Measurements from ENCODE around the gene MYOZ1.
"Not testable (repeated sequence)": the region's sequence is repeated elsewhere in the genome, so short reads cannot be mapped to it uniquely, and the experiment has no call there.

MYOZ1 gene

GRCh38 chr10:73641328-73642060 is at the start of gene MYOZ1:
Gene MYOZ1 (minus strand): TSS chr10:73641474. CDS start chr10:73640017, 1,457 bp downstream.
- DNase-seq: no peak

- DNase-seq: not testable (repeated sequence)
These were observed 49.5 kb upstream of the MYOZ1 start for GRCh38 chr10:73690755-73691154.

GRCh38 chr10:73689596-73689995 is 48.3 kb upstream of the MYOZ1 start:
- DNase-seq: not testable (repeated sequence)

GRCh38 chr10:73687641-73688040 is 46.4 kb upstream of the MYOZ1 start:
- not testable (repeated sequence) for DNase-seq

- DNase-seq: not testable (repeated sequence)
These were observed 33.3 kb upstream of the MYOZ1 start for GRCh38 chr10:73674546-73674945.

GRCh38 chr10:73668378-73668777 is 27.1 kb upstream of the MYOZ1 start:
- not testable (repeated sequence) for DNase-seq

- DNase-seq: not testable (repeated sequence)
These were observed 25.0 kb upstream of the MYOZ1 start for GRCh38 chr10:73666153-73666809.

GRCh38 chr10:73665581-73665980 is 24.3 kb upstream of the MYOZ1 start:
- DNase-seq: not testable (repeated sequence)

- DNase-seq: not testable (repeated sequence)
These were observed 23.1 kb upstream of the MYOZ1 start for GRCh38 chr10:73664156-73665040.

GRCh38 chr10:73663621-73664020 is 22.3 kb upstream of the MYOZ1 start:
- not testable (repeated sequence) for DNase-seq

- DNase-seq: not testable (repeated sequence)
These were observed 21.4 kb upstream of the MYOZ1 start for GRCh38 chr10:73662705-73663104.

- no peak for DNase-seq
These were observed 14.7 kb upstream of the MYOZ1 start, which contains the start of gene SYNPO2L for GRCh38 chr10:73655990-73656298. Gene SYNPO2L (minus strand): TSS chr10:73656029. CDS start chr10:73655922, 107 bp downstream.

GRCh38 chr10:73655257-73655989 is 14.1 kb upstream of the MYOZ1 start:
- no peak for DNase-seq

- DNase-seq: no peak
These were observed 12.4 kb upstream of the MYOZ1 start for GRCh38 chr10:73653701-73654100.

- DNase-seq: no peak
These were observed 11.9 kb upstream of the MYOZ1 start for GRCh38 chr10:73653195-73653594.

GRCh38 chr10:73650537-73651331 is 9.5 kb upstream of the MYOZ1 start:
- no peak for DNase-seq

- no peak for DNase-seq
These were observed 8.7 kb upstream of the MYOZ1 start for GRCh38 chr10:73649876-73650536.

GRCh38 chr10:73648975-73649829 is 7.9 kb upstream of the MYOZ1 start:
- no peak for DNase-seq

GRCh38 chr10:73647875-73648651 is 6.8 kb upstream of the MYOZ1 start:
- DNase-seq: no peak
